H9 (cell line): ENCODE data around the gene VWF. TPM values are rescaled to one million over a fixed set of nuclear protein-coding genes. Genes with fewer than 3 reads are reported as not detected.

Experiments used
- DNase-seq: peaks from one replicate; pipeline ENCODE4 v3.0.0-alpha.2; 2017
- H2AFZ ChIP-seq: one replicate; pipeline ENCODE4 v1.6.1; 2013; ENCODE audit warnings: mild to moderate bottlenecking, low read length, control low read depth, moderate library complexity
- H2AK5ac ChIP-seq: 2 replicates; pipeline ENCODE4 v1.6.1; 2013; ENCODE audit warnings: low read length, control low read depth, mixed read lengths; ENCODE audit not compliant: insufficient read length
- H2BK120ac ChIP-seq: one replicate; pipeline ENCODE4 v1.6.1; 2013; ENCODE audit warnings: low read depth, mild to moderate bottlenecking, low read length, control low read depth, inconsistent platforms; ENCODE audit not compliant: poor library complexity, severe bottlenecking
- H2BK12ac ChIP-seq: 2 replicates; pipeline ENCODE4 v1.6.1; 2013; ENCODE audit warnings: low read length, control low read depth, mixed read lengths, low read depth; ENCODE audit not compliant: insufficient read length
- H2BK15ac ChIP-seq: 2 replicates; pipeline ENCODE4 v1.6.1; 2013; ENCODE audit warnings: low read depth, low read length, control low read depth
- H2BK20ac ChIP-seq: one replicate; pipeline ENCODE4 v1.6.1; 2013; ENCODE audit warnings: low read depth, mild to moderate bottlenecking, low read length, control low read depth, inconsistent platforms; ENCODE audit not compliant: poor library complexity, severe bottlenecking
- H2BK5ac ChIP-seq: 2 replicates; pipeline ENCODE4 v1.6.1; 2013; ENCODE audit warnings: low read length, control low read depth, mixed read lengths; ENCODE audit not compliant: insufficient read length
- H3K14ac ChIP-seq: 2 replicates; pipeline ENCODE4 v1.6.1; 2013; ENCODE audit warnings: low read length, control low read depth; ENCODE audit not compliant: insufficient read depth
- H3K18ac ChIP-seq: 2 replicates; pipeline ENCODE4 v1.6.1; 2013; ENCODE audit warnings: low read depth, mild to moderate bottlenecking, mixed read lengths, low read length, control low read depth; ENCODE audit not compliant: insufficient read length
- H3K23ac ChIP-seq: 2 replicates; pipeline ENCODE4 v1.6.1; 2013; ENCODE audit warnings: low read length, control low read depth, mixed read lengths, low read depth; ENCODE audit not compliant: insufficient read length
- H3K23me2 ChIP-seq: 2 replicates; pipeline ENCODE4 v1.6.1; 2013; ENCODE audit warnings: low read depth, mild to moderate bottlenecking, mixed read lengths, low read length, control low read depth; ENCODE audit not compliant: insufficient read length, poor library complexity, severe bottlenecking
- H3K27ac ChIP-seq: 2 replicates; pipeline ENCODE4 v1.5.1; 2013; ENCODE audit warnings: low read length, control low read depth, mixed read lengths, low read depth; ENCODE audit not compliant: insufficient read length
- H3K27me3 ChIP-seq: 2 replicates; pipeline ENCODE4 v1.6.1; 2013; ENCODE audit warnings: low read length, control low read depth, inconsistent platforms; ENCODE audit not compliant: insufficient read depth
- H3K4ac ChIP-seq: 2 replicates; pipeline ENCODE4 v1.6.1; 2013; ENCODE audit warnings: low read depth, mild to moderate bottlenecking, control low read depth, inconsistent platforms, low read length, moderate library complexity
- H3K4me1 ChIP-seq: 2 replicates; pipeline ENCODE4 v1.6.1; 2013; ENCODE audit warnings: low read length, control low read depth, inconsistent platforms; ENCODE audit not compliant: insufficient read depth
- H3K4me2 ChIP-seq: 2 replicates; pipeline ENCODE4 v1.6.1; 2013; ENCODE audit warnings: low read length, control low read depth, mixed read lengths; ENCODE audit not compliant: insufficient read length, insufficient read depth
- H3K56ac ChIP-seq: 2 replicates; pipeline ENCODE4 v1.6.1; 2013; ENCODE audit warnings: low read depth, mild to moderate bottlenecking, mixed read lengths, low read length, control low read depth; ENCODE audit not compliant: insufficient read length
- H3K79me1 ChIP-seq: 2 replicates; pipeline ENCODE4 v1.6.1; 2013; ENCODE audit warnings: low read depth, mild to moderate bottlenecking, moderate library complexity, low read length, control low read depth, inconsistent platforms; ENCODE audit not compliant: insufficient read depth, poor library complexity, severe bottlenecking
- H3K79me2 ChIP-seq: 2 replicates; pipeline ENCODE4 v1.6.1; 2013; ENCODE audit warnings: low read length, control low read depth, inconsistent platforms; ENCODE audit not compliant: insufficient read depth
- H3K9ac ChIP-seq: 2 replicates; pipeline ENCODE4 v1.6.1; 2013; ENCODE audit warnings: low read length, control low read depth, mixed read lengths; ENCODE audit not compliant: insufficient read length; ENCODE audit errors: extremely low read depth
- H3K9me3 ChIP-seq: one replicate; pipeline ENCODE4 v1.6.1; 2013; ENCODE audit warnings: low read depth, low read length, inconsistent platforms; ENCODE audit not compliant: control insufficient read depth
- H3T11ph ChIP-seq: one replicate; pipeline ENCODE4 v1.6.1; 2013; ENCODE audit warnings: mild to moderate bottlenecking, low read length, control low read depth, inconsistent platforms
- H4K20me1 ChIP-seq: one replicate; pipeline ENCODE4 v1.6.1; 2013; ENCODE audit not compliant: control insufficient read depth, insufficient read length, insufficient read depth
- H4K5ac ChIP-seq: 2 replicates; pipeline ENCODE4 v1.6.1; 2013; ENCODE audit warnings: low read depth, mild to moderate bottlenecking, mixed read lengths, low read length, control low read depth; ENCODE audit not compliant: insufficient read length
- H4K8ac ChIP-seq: replicated peaks from 2 replicates; pipeline ENCODE4 v1.6.1; 2013; ENCODE audit warnings: low read length, control low read depth, mixed read lengths, low read depth; ENCODE audit not compliant: insufficient read length
- H4K91ac ChIP-seq: 2 replicates; pipeline ENCODE4 v1.6.1; 2013; ENCODE audit warnings: low read depth, mild to moderate bottlenecking, moderate library complexity, mixed read lengths, low read length, control low read depth; ENCODE audit not compliant: insufficient read length
- H3K27ac Mint-ChIP-seq, 3 experiments: 2 replicates in 2 of 3; 3 replicates in 1 of 3; pipeline ENCODE4 v1.8.0; 2020 to 2021; ENCODE audit warnings: mixed read lengths in 3 of 3, mild to moderate bottlenecking in 1 of 3, moderate library complexity in 1 of 3
- H3K27me3 Mint-ChIP-seq: 2 replicates; pipeline ENCODE4 v1.8.0; 2021; ENCODE audit warnings: low read depth, mild to moderate bottlenecking, moderate library complexity, mixed read lengths
- H3K36me3 Mint-ChIP-seq, 3 experiments: 2 replicates in 2 of 3; 3 replicates in 1 of 3; pipeline ENCODE4 v1.8.0; 2020 to 2021; ENCODE audit warnings: low read depth in 3 of 3, mixed read lengths in 3 of 3; ENCODE audit not compliant: insufficient read depth in 1 of 3
- H3K4me1 Mint-ChIP-seq, 2 experiments: 2 replicates each; pipeline ENCODE4 v1.8.0; 2020; ENCODE audit warnings: mixed read lengths in 2 of 2
- H3K4me3 Mint-ChIP-seq, 2 experiments: 2 replicates in 1 of 2; 3 replicates in 1 of 2; pipeline ENCODE4 v1.8.0; 2020 to 2021; ENCODE audit warnings: mild to moderate bottlenecking in 2 of 2, mixed read lengths in 2 of 2, moderate library complexity in 1 of 2
- H3K9me3 Mint-ChIP-seq, 2 experiments: 2 replicates in 1 of 2; 3 replicates in 1 of 2; pipeline ENCODE4 v1.8.0; 2020; ENCODE audit warnings: mild to moderate bottlenecking in 2 of 2, mixed read lengths in 2 of 2, moderate library complexity in 1 of 2
- CTCF ChIP-seq: fragments of 200-600 bp; sonication (generic); conservative IDR thresholded peaks from 3 replicates; pipeline ENCODE4 v1.8.0; 2021; ENCODE audit warnings: antibody characterized with exemption, mild to moderate bottlenecking
- WGBS: extraction: QIAGEN DNeasy Blood & Tissue Kit; methylation state at CpG from one replicate; pipeline ENCODE4 v1.1.7; 2013; ENCODE audit warnings: missing lambda C conversion rate, low lambda C conversion rate, mixed read lengths; ENCODE audit not compliant: insufficient read length; ENCODE audit errors: extremely low coverage; 5-methylcytosine and 5-hydroxymethylcytosine counted together
- total RNA-seq: library from RNA; stranded (reverse); gene quantifications from 2 replicates; pipeline ENCODE4 v1.2.1, GENCODE V29; 2021

VWF gene
- total RNA-seq, 1 experiment from 2014 or later: 0.17 TPM

- Histone ChIP-seq H3K18ac (no peak overlapping the region), H3K23ac (no peak overlapping the region), H2BK12ac (no peak overlapping the region), H2BK20ac (no peak overlapping the region), H3K27me3 (no peaks in the 10 kb centered on the region), H2BK120ac (no peak overlapping the region), H3K4ac (no peak overlapping the region), H3K9ac (no peak overlapping the region), H4K20me1 (no peaks in the 10 kb centered on the region), H4K91ac (no peak overlapping the region), H3K79me1 (no peaks in the 10 kb centered on the region), H3K23me2 (no peaks in the 10 kb centered on the region), H3K14ac (no peak overlapping the region), H3K56ac (no peak overlapping the region), H3K79me2 (no peaks in the 10 kb centered on the region), H4K8ac (no peak overlapping the region), H3T11ph (no peak overlapping the region), H2BK15ac (no peak overlapping the region), H3K4me2 (no peak overlapping the region), H3K27ac (no peak overlapping the region), H2AFZ (no peak overlapping the region), H2BK5ac (no peak overlapping the region), H2AK5ac (no peak overlapping the region), H4K5ac (no peak overlapping the region), H3K4me1 (peaks cover 5% of the 10 kb centered on the region; the same call in 1 of the 2 replicates), H3K9me3 (no peaks in the 10 kb centered on the region)
- Mint-ChIP-seq H3K27me3 (peaks cover 4% of the 10 kb centered on the region), H3K9me3 (no peaks in the 10 kb centered on the region; a peak in 1 of 5 replicates), H3K27ac (peak overlapping the region in 1 of 3 experiments; percentile 74; a peak in 1 of 7 replicates), H3K36me3 (no peaks in the 10 kb centered on the region; a peak in 1 of 7 replicates), H3K4me3 (no peak overlapping the region), H3K4me1 (peaks cover 14 to 21% of the 10 kb centered on the region in 2 experiments)
- no peak for DNase-seq
- no peak for TF ChIP-seq CTCF
- no CpG with 5 or more reads among the region's 9 CpGs for WGBS
These were observed 89.9 kb downstream of the VWF start for GRCh38 chr12:6034596-6034995.
